HG03457 (cell line): ENCODE data around the gene CRYGN.

Experiments
- ATAC-seq: cut with Tn5 transposase; IDR thresholded peaks from one replicate; pipeline ENCODE4 v1.9.1; 2021; ENCODE audit warnings: moderate number of reproducible peaks; ENCODE audit not compliant: unreplicated experiment

Gene CRYGN

GRCh38 chr7:151460474-151460855 lies 20.5 kb upstream of the CRYGN start:
- ATAC-seq: no peak

- no peak for ATAC-seq
These were observed 20.0 kb upstream of the CRYGN start for GRCh38 chr7:151459726-151460473.

- ATAC-seq: no peak
These were observed 17.6 kb upstream of the CRYGN start for GRCh38 chr7:151457534-151457933.

- no peak for ATAC-seq
These were observed 16.8 kb upstream of the CRYGN start for GRCh38 chr7:151456782-151457181.

- no peak for ATAC-seq
These were observed 16.3 kb upstream of the CRYGN start for GRCh38 chr7:151456276-151456675.

- ATAC-seq: no peak
These were observed 15.7 kb upstream of the CRYGN start for GRCh38 chr7:151455690-151456089.

GRCh38 chr7:151454932-151455530 lies 15.1 kb upstream of the CRYGN start:
- ATAC-seq: no peak

- no peak for ATAC-seq
These were observed 14.4 kb upstream of the CRYGN start for GRCh38 chr7:151454305-151454704.

GRCh38 chr7:151453326-151453791 lies 13.4 kb upstream of the CRYGN start:
- ATAC-seq: no peak

- no peak for ATAC-seq
These were observed 12.9 kb upstream of the CRYGN start for GRCh38 chr7:151452680-151453325.

GRCh38 chr7:151451626-151452571 lies 12.0 kb upstream of the CRYGN start:
- ATAC-seq: no peak

- ATAC-seq: no peak
These were observed 11.2 kb upstream of the CRYGN start for GRCh38 chr7:151451156-151451555.

GRCh38 chr7:151449990-151450389 lies 10.0 kb upstream of the CRYGN start:
- ATAC-seq: no peak

- ATAC-seq: no peak
These were observed 8.6 kb upstream of the CRYGN start for GRCh38 chr7:151448261-151449252.

- no peak for ATAC-seq
These were observed 7.9 kb upstream of the CRYGN start for GRCh38 chr7:151447901-151448260.

GRCh38 chr7:151447312-151447711 lies 7.4 kb upstream of the CRYGN start:
- ATAC-seq: no peak

GRCh38 chr7:151446412-151446811 lies 6.5 kb upstream of the CRYGN start:
- no peak for ATAC-seq

GRCh38 chr7:151444632-151445031 lies 4.7 kb upstream of the CRYGN start:
- no peak for ATAC-seq

- ATAC-seq: no peak
These were observed 3.0 kb upstream of the CRYGN start for GRCh38 chr7:151442776-151443496.
